ENCODE results near the gene STAMBPL1. TPM values are rescaled to one million over a fixed set of nuclear protein-coding genes. Genes with fewer than 3 reads are reported as not detected.

STAMBPL1 gene
- 35.3 and 50.0 TPM in 2 replicates for total RNA-seq (ENCODE audit: low replicate concordance)

GRCh38 chr10:88879534-88880281 lies at the start of gene STAMBPL1:
Gene STAMBPL1 (plus strand): TSS chr10:88880245. CDS start chr10:88901709, 21,464 bp downstream.
- no peak for TF ChIP-seq CTCF (IDR thresholded peaks at IDR 0.05; ENCODE audit: insufficient read depth, low read length)
- peak within 1 kb of the TSS; percentile 87 for H3K4me3 ChIP-seq (ENCODE audit: low read depth, low read length)
- no peak for DNase-seq (ENCODE audit: low read depth)

- no peak for TF ChIP-seq CTCF (IDR thresholded peaks at IDR 0.05; ENCODE audit: insufficient read depth, low read length)
- DNase-seq (ENCODE audit: low read depth): no peak
- H3K4me3 ChIP-seq (ENCODE audit: low read depth, low read length): no peak overlapping the region
Measured at GRCh38 chr10:88830643-88831268, 49.3 kb upstream of the STAMBPL1 start.

GRCh38 chr10:88831709-88832108 lies 48.3 kb upstream of the STAMBPL1 start:
- no peak for DNase-seq (ENCODE audit: low read depth)

GRCh38 chr10:88832376-88832775 lies 47.7 kb upstream of the STAMBPL1 start:
- DNase-seq (ENCODE audit: low read depth): no peak

More at GRCh38 chr10:88831709-88832108, 48.3 kb upstream of the STAMBPL1 start:
- no peak overlapping the region for H3K4me3 ChIP-seq (ENCODE audit: low read depth, low read length)
- TF ChIP-seq CTCF (IDR thresholded peaks at IDR 0.05; ENCODE audit: insufficient read depth, low read length): no peak

GRCh38 chr10:88833156-88833555 lies 46.9 kb upstream of the STAMBPL1 start:
- no peak for DNase-seq (ENCODE audit: low read depth)
- no peak for TF ChIP-seq CTCF (IDR thresholded peaks at IDR 0.05; ENCODE audit: insufficient read depth, low read length)
- no peak overlapping the region for H3K4me3 ChIP-seq (ENCODE audit: low read depth, low read length)

More at GRCh38 chr10:88832376-88832775, 47.7 kb upstream of the STAMBPL1 start:
- no peak for TF ChIP-seq CTCF (IDR thresholded peaks at IDR 0.05; ENCODE audit: insufficient read depth, low read length)
- H3K4me3 ChIP-seq (ENCODE audit: low read depth, low read length): no peak overlapping the region

GRCh38 chr10:88833723-88834122 lies 46.3 kb upstream of the STAMBPL1 start:
- TF ChIP-seq CTCF (IDR thresholded peaks at IDR 0.05; ENCODE audit: insufficient read depth, low read length): no peak
- no peak for DNase-seq (ENCODE audit: low read depth)
- no peak overlapping the region for H3K4me3 ChIP-seq (ENCODE audit: low read depth, low read length)

All from fibroblast of the aortic adventitia (primary cell).